GM19193 (cell line): ENCODE results near the gene OR52E8.

Experiments
- POLR2A ChIP-seq: IDR thresholded peaks from 4 replicates; pipeline ENCODE4 v1.6.1; 2011; ENCODE audit not compliant: insufficient read depth, insufficient read length; ENCODE audit errors: extremely low read depth

OR52E8 gene

DNA sequence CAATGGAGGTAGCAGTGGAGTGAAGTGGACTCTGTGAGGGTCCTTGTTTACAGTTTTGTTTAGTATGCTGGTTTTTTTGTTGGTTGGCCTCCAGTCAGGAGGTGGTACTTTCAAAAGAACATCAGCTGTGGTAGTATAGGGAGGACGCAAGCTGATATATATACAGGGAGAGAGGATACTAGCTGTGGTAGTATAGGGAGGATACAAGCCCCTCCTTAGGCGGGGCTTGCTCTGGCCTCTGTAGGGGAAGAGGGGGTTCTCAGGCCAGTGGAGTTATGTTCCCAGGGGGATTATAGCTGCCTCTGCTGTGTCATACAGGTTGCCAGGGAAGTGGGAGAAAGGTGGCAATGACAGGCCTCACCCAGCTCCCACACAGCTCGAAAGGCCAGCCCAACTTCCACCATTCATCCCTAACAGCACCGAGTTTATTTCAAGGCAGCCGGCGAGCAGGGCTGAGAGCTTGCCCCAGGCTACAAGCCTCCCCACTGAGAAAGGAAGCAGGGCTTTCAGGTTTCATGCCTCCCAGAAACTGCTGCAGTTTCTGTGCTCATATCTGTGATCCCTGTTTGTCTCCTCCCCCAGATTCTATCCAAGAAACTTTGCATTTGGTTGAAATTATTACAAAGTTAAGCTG is 26.2 kb downstream of the OR52E8 start:
- no peak for TF ChIP-seq POLR2A

DNA sequence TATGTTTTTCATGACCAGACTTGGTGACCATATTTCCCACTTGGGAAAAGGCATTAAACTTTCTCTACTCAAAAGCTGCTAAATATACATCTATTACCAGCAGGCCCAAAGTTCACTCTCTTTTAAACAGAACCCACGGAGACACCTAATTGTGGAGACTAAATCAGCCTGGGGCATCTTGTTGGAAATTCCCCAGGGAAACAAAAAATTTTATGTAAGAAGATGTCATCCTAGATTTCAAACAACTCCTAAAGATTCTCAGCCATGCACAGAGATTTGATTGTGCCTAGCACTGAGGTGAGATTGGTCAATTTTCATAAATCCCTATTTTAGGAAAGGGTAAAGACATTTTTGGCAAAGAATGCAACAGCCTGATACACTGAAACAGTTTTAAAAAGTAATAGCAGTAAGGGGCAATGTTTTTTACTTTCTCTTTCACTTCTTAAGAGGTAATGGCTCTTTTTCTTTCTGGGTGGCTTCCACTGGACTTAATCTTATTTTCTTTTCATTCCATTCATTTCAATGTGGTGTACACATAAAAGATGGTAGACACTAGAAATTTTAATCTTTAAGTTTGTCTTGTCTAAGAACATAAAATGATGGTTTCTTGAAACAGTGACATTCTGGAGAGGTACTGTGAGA is 39.1 kb downstream of the OR52E8 start:
- TF ChIP-seq POLR2A = no peak

DNA sequence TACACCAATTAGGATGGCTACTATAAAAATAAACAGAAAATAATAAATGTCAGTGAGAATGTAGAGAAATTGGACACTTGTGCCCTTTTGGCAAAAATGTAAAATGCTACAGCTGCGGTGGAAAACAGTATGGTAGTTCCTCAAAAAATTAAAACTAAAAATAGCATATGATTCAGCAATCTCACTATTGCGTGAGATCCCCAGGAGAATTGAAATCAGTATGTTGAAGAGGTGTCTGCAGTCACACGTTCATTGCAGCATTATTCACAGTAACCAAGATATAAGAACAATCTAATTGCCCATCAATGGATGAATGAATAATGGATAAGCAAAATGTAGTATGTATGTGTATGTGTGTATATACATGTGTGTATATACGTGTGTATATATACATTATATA is 42.0 kb downstream of the OR52E8 start:
- TF ChIP-seq POLR2A = no peak

DNA sequence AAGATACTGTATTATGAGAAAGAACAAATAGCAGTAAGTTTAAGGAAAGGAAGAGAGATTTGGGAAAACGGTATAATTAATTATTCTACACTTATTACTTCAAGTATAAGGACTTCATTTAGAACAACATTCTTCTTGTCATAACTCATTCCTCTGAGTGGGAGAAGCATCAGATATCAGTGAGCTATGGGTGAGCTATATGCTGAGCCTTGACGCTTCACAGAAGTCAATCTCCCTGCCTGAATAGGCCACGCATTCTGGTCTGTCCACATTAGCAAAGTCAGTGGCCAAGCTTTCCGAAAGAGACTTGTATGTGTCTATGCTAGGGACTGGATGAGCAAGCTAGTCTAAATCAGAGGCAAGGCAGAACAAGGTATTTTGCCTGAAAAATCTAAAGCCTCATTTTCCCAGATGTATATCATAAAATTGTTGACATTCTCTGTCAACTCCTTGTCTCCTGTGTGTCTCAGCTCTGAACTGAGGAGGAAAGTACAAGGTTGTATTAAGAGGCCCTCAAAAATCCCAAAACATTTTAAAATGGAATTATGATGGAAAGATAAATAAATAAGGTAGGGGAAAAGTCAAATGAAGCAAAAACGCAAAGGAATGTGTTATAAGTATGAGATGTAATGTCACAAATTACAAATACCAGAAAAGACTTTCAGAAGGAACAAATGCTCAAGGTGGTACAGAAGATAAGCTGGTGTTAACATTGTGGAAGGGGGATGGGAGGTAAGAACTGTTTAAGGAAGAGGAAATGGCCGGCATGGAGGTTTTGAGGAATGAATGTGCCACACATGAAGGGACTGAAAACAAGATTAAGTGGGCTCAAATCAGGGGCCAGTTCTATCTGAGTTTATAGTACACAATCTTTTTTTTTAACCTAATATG is 47.3 kb downstream of the OR52E8 start:
- TF ChIP-seq POLR2A = no peak

DNA sequence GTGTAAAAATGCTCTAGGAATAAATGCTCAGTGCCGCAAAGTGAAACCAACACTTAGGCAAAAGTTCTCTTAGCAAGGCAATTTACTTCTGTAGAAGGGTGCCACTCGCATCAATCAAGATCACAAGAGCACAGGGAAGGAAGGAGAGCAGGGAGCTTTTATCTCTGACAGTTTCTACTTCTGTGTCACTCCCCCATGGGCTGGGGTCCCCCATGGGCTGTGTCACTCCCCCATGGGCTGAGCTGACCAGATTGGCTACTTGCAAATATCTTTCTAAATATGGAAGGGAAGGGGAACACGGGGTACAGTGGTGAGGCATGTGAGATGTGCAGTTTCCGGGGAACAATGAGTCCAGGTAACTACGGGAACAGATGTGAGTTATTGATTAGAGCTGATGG is 48.4 kb downstream of the OR52E8 start:
- TF ChIP-seq POLR2A = no peak

DNA sequence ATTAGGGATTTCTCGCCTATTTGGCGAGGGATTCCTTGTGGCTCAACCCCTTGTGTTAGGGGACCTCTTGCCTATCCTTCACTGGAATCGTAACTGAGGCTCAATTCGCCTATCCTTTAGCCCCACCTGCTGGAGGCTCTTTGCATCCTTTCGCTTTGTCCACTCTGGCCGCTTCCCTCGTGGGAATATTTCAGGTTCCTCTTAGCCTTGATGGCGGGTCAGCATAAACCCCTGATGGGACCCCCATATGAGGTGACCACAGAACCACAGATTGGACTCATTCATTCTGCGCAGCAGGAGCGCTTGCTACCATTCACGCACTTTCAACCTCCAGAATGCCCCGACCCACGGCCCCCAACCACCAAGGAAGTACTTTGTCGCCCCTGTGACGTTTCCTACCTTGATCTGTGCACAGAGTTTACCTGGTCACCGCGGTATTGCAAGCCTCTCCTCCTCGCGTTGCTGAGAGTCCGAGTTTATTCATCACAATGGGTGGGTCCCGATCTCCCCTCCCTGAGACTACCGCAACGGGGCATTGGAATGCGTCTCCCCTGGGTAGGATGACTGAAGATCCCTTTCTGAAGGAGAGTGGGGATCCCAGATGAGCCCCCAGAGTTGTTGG is 48.9 kb downstream of the OR52E8 start, which contains the start of gene OR52N2:
Gene OR52N2 (plus strand): TSS at position 425 of the 622 bp plus-strand sequence. CDS start 11,412 bp downstream, outside the sequence.
- no peak for TF ChIP-seq POLR2A

DNA sequence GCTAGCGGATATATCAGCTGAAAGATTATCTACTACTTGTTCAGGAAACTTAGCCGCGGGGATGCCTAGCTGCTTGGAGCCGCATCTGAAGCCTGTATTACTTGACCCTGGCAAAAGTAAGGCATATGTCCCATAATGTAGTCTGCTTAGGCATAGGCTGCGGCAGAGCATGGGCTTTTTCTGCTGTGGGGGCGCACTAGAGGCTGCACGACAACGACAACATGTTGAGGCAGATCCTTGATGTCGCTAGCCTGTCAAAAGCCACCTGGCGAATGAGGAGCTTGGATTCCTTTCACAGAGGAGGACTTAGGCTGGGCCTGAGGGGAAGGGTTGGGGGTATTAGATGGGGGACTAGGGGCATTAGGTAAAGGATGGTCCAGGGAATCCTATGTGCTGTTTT is 49.9 kb downstream of the OR52E8 start:
- TF ChIP-seq POLR2A = no peak
